ENCODE measurements around the gene C2orf74. TPM values are rescaled to one million over a fixed set of nuclear protein-coding genes. Genes with fewer than 3 reads are reported as not detected.

C2orf74 gene
- total and polyA plus RNA-seq, 9 of the 15 experiments (the other 6 are each of a cell fraction or from before 2014, with no cell fraction given): not detected

GRCh38 chr2:61138859-61139258 lies 23.1 kb upstream of the C2orf74 start (continued):
- TF ChIP-seq CHD2 (IDR thresholded peaks at IDR 0.05; ENCODE audit: low read depth, low read length) (no peak), SIN3A (IDR thresholded peaks at IDR 0.05; ENCODE audit: borderline replicate concordance in 2 of 2, control insufficient read depth in 1 of 2, low read depth in 2 of 2, low read length in 2 of 2) (no peak), MEF2D (tag; conservative IDR thresholded peaks at IDR 0.05; ENCODE audit: low read depth) (no peak)
- TF ChIP-seq, protein P1, sequence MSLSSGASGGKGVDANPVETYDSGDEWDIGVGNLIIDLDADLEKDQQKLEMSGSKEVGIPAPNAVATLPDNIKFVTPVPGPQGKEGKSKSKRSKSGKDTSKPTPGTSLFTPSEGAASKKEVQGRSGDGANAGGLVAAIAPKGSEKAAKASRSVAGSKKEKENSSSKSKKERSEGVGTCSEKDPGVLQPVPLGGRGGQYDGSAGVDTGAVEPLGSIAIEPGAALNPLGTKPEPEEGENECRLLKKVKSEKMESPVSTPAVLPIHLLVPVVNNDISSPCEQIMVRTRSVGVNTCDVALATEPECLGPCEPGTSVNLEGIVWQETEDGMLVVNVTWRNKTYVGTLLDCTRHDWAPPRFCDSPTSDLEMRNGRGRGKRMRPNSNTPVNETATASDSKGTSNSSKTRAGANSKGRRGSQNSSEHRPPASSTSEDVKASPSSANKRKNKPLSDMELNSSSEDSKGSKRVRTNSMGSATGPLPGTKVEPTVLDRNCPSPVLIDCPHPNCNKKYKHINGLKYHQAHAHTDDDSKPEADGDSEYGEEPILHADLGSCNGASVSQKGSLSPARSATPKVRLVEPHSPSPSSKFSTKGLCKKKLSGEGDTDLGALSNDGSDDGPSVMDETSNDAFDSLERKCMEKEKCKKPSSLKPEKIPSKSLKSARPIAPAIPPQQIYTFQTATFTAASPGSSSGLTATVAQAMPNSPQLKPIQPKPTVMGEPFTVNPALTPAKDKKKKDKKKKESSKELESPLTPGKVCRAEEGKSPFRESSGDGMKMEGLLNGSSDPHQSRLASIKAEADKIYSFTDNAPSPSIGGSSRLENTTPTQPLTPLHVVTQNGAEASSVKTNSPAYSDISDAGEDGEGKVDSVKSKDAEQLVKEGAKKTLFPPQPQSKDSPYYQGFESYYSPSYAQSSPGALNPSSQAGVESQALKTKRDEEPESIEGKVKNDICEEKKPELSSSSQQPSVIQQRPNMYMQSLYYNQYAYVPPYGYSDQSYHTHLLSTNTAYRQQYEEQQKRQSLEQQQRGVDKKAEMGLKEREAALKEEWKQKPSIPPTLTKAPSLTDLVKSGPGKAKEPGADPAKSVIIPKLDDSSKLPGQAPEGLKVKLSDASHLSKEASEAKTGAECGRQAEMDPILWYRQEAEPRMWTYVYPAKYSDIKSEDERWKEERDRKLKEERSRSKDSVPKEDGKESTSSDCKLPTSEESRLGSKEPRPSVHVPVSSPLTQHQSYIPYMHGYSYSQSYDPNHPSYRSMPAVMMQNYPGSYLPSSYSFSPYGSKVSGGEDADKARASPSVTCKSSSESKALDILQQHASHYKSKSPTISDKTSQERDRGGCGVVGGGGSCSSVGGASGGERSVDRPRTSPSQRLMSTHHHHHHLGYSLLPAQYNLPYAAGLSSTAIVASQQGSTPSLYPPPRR (CRISPR knock-in tag; IDR thresholded peaks at IDR 0.05; ENCODE audit: borderline replicate concordance): no peak

DNA sequence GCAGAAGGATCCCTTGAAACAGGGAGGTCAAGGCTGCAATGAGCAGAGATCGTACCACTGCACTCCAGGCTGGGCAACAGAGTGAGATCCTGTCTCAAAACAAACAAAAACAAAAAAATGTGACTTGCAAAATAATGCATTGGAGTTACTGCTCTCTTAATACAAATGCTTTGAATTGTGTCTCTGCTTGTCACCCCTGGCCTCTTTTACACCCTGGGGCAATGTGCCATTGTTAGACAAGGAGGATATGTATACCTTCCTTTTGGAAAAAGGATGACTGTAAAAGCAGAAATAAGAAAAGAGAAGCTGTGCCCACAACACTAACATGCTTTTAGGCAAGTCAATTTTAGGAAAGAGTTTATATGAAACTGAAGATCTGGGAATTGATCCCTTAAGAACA lies 20.8 kb upstream of the C2orf74 start:
- no peaks in the 10 kb centered on the region for H3K79me2 ChIP-seq (ENCODE audit: control insufficient read depth, insufficient read depth, low read length)
- no peaks in the 10 kb centered on the region for H3K27me3 ChIP-seq (ENCODE audit: control insufficient read depth in 2 of 2, insufficient read depth in 2 of 2, low read length in 2 of 2)
- no peak overlapping the region for H3K9ac ChIP-seq (ENCODE audit: insufficient read depth in 1 of 2, low read depth in 2 of 2, low read length in 2 of 2)
- no peak for ATAC-seq
- H3K27ac ChIP-seq (ENCODE audit: extremely low read depth, low read depth, low read length): no peak overlapping the region
- no peak for FAIRE-seq
- no peaks in the 10 kb centered on the region for H3K36me3 ChIP-seq (ENCODE audit: control insufficient read depth, insufficient read depth, low read length)
- in situ Hi-C loops (cut with MboI): no loop called here
- WGBS (ENCODE audit: insufficient coverage, low coverage, missing lambda C conversion rate): 80% methylated on average over 1 of the region's 1 CpG
- no peaks in the 10 kb centered on the region for H3K4me1 ChIP-seq (replicated peaks in 1 of 2; ENCODE audit: control insufficient read depth in 2 of 2, insufficient read depth in 2 of 2, low read length in 2 of 2)
- ChIA-PET POLR2A (interaction anchor here (0.7 to 1.2 kb wide), 2 partner anchors 11 to 281 kb away, joined by 3 read pairs; no protein-coding TSS in a partner anchor), CTCF (ENCODE audit: low intra/inter-chr PET ratio) (no interaction called here)
- no TSS peak for BruUV-seq (replicated peaks)
- H3K9me1 ChIP-seq (ENCODE audit: control insufficient read depth, insufficient read depth, low read length): no peaks in the 10 kb centered on the region
- no peak overlapping the region for H2AFZ ChIP-seq (ENCODE audit: low read depth, low read length)
- DNase-seq (ENCODE audit: extremely low read depth in 1 of 4, low spot score in 3 of 4): no peak
- intact Hi-C loops (cut with micrococcal nuclease): no loop called here
- TF ChIP-seq CHCHD3 (CRISPR knock-in tag; IDR thresholded peaks at IDR 0.05) (no peak), MAFG (tag; conservative IDR thresholded peaks at IDR 0.05) (no peak), TSHZ1 (CRISPR knock-in tag; IDR thresholded peaks at IDR 0.05) (no peak), LEF1 (IDR thresholded peaks at IDR 0.05) (no peak)
- H3K4me2 ChIP-seq (ENCODE audit: insufficient read depth, low read length): no peak overlapping the region
- H3K9me3 ChIP-seq (replicated peaks; ENCODE audit: control insufficient read depth, insufficient read depth, low read depth, low read length): no peaks in the 10 kb centered on the region
- H3K4me3 ChIP-seq: no peak overlapping the region
- H4K20me1 ChIP-seq (replicated peaks; ENCODE audit: control insufficient read depth, insufficient read depth, low read length): no peaks in the 10 kb centered on the region
